Left cardiac atrium (tissue), 4 donors: Measurements from ENCODE around the gene SMC6. TPM values are rescaled to one million over a fixed set of nuclear protein-coding genes. Genes with fewer than 3 reads are reported as not detected.

Source experiments
- ATAC-seq, 2 donors: fragments of 200-7000 bp; cut with Tn5 transposase; one replicate each; pipeline ENCODE4 v1.9.1; 2020; ENCODE audit warnings: mild to moderate bottlenecking in 2 of 2, moderate library complexity in 2 of 2
- DNase-seq: peaks from one replicate; pipeline ENCODE4 v3.0.0-alpha.2; 2020
- intact Hi-C, 2 donors: fragments of 100-400 bp; cut with DNase I; formaldehyde crosslinking; loops; one replicate each; pipeline versions ENCODE4 v1.14.1 to v1.15.1; 2022 to 2023
- total RNA-seq, 2 donors: library from RNA; stranded (reverse); fragmentation: NEBNext Ultra II Directional; extraction: Animal tissue kit (Norgen Biotek cat#: 25700); gene quantifications; one replicate each; pipeline ENCODE4 v1.2.1, GENCODE V29; 2021
- donor health status: DM: no; HTN: yes; CAD: no.
- donor health status: DM: no; HTN: yes; CAD: no; lungs with severe emphysema.
- donor health status: DM: yes; HTN: yes; CAD: no.
- donor health status: Dilated cardiomyopathy.

The SMC6 gene
- total RNA-seq, 2 donors from 2014 or later: 12.4 to 12.8 TPM

GRCh38 chr2:17768894-17769293, 15.3 kb upstream of the SMC6 start:
- DNase-seq (no peak), ATAC-seq (no peak)

GRCh38 chr2:17765398-17765797, 11.8 kb upstream of the SMC6 start:
- no peak for DNase-seq
- intact Hi-C loops: no loop called here
- ATAC-seq: no peak

More at GRCh38 chr2:17768894-17769293, 15.3 kb upstream of the SMC6 start:
- intact Hi-C loops: no loop called here

GRCh38 chr2:17763641-17764333, 10.2 kb upstream of the SMC6 start:
- DNase-seq (no peak), ATAC-seq (no peak)
- intact Hi-C loops: no loop called here

GRCh38 chr2:17762451-17762850, 8.8 kb upstream of the SMC6 start:
- intact Hi-C loops: no loop called here
- DNase-seq: no peak
- no peak for ATAC-seq

- DNase-seq (no peak), ATAC-seq (no peak)
- intact Hi-C loops: no loop called here
Observed at GRCh38 chr2:17759805-17760204, 6.2 kb upstream of the SMC6 start.

GRCh38 chr2:17758118-17758517, 4.5 kb upstream of the SMC6 start:
- intact Hi-C loops: no loop called here
- ATAC-seq: no peak
- no peak for DNase-seq

- no peak for ATAC-seq
- intact Hi-C loops: no loop called here
- no peak for DNase-seq
Observed at GRCh38 chr2:17757321-17757720, 3.7 kb upstream of the SMC6 start.

- intact Hi-C loops: no loop called here
- no peak for DNase-seq
- no peak for ATAC-seq
Observed at GRCh38 chr2:17756668-17757067, 3.1 kb upstream of the SMC6 start.

- intact Hi-C loops: loop anchor here in 1 of 2 donors (5.0 kb wide), 1 partner anchor 72 kb away; no protein-coding TSS in a partner anchor
- no peak for DNase-seq
- ATAC-seq: no peak
Observed at GRCh38 chr2:17754773-17755425, 1.3 kb upstream of the SMC6 start.

- DNase-seq (peak; percentile 59), ATAC-seq (peak; percentile 75 to 85)
- intact Hi-C loops: loop anchor here in 1 of 2 donors (5.0 kb wide), 1 partner anchor 74 kb away; no protein-coding TSS in a partner anchor
Observed at GRCh38 chr2:17752892-17753802, 463 bp downstream of the SMC6 start.

- intact Hi-C loops: loop anchor here in 1 of 2 donors (5.0 kb wide), 1 partner anchor 75 kb away; no protein-coding TSS in a partner anchor
- ATAC-seq (no peak), DNase-seq (no peak)
Observed at GRCh38 chr2:17752246-17752645, 1.4 kb downstream of the SMC6 start.

GRCh38 chr2:17749753-17750438, 3.7 kb downstream of the SMC6 start:
- intact Hi-C loops: loop anchor here in 1 of 2 donors (5.0 kb wide), 1 partner anchor 77 kb away; no protein-coding TSS in a partner anchor
- DNase-seq (no peak), ATAC-seq (no peak)

- DNase-seq (no peak), ATAC-seq (no peak)
- intact Hi-C loops: no loop called here
Observed at GRCh38 chr2:17748745-17749144, 4.9 kb downstream of the SMC6 start.

- intact Hi-C loops: no loop called here
- DNase-seq (no peak), ATAC-seq (no peak)
Observed at GRCh38 chr2:17747684-17748452, 5.7 kb downstream of the SMC6 start.

GRCh38 chr2:17740203-17740602, 13.4 kb downstream of the SMC6 start:
- intact Hi-C loops: no loop called here
- ATAC-seq (peak in 1 of 2 donors; percentile 27), DNase-seq (no peak)

GRCh38 chr2:17736989-17737388, 16.6 kb downstream of the SMC6 start:
- ATAC-seq (no peak), DNase-seq (no peak)
- intact Hi-C loops: no loop called here

GRCh38 chr2:17735864-17736263, 17.7 kb downstream of the SMC6 start:
- intact Hi-C loops: no loop called here
- no peak for DNase-seq
- no peak for ATAC-seq

- intact Hi-C loops: no loop called here
- DNase-seq (no peak), ATAC-seq (no peak)
Observed at GRCh38 chr2:17733599-17733998, 20.0 kb downstream of the SMC6 start.
